ENCODE data around the gene BTBD18. TPM values are rescaled to one million over a fixed set of nuclear protein-coding genes. Genes with fewer than 3 reads are reported as not detected.

Gene BTBD18
- total and polyA plus RNA-seq, 2 of the 13 experiments (the other 11 are each of a cell fraction or from before 2014, with no cell fraction given): not detected

DNA sequence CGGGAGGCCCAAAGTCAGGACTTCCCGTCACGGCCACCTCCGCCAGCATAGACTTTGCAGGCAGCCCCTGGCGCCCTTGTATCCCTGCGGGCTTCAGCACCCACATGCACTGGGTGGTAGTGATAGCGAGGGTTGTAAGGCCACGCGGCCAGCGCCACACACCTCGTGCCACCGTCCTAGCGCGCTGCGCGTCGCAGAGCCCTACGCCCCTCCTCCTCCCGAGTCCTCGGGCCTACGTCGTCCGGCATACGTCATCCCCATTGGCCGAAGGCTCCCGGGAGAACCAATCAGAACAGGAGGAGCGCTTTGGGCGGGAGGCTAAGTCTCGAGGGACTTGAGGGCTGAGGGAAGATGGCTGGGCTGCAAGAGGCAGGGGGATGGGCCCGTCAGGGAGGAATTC lies 1.3 kb upstream of the BTBD18 start:
- no peaks in the 10 kb centered on the region for H3K79me2 ChIP-seq (ENCODE audit: insufficient read depth, low read length)
- no TSS peak for BruUV-seq (replicated peaks)
- POLR2A ChIA-PET: interaction anchor here (2.9 kb wide), 1 partner anchor 11 kb away, joined by 11 read pairs; the partner anchor contains the start of gene SELENOH
- in situ Hi-C loops (cut with HindIII; ENCODE audit: extremely low pct_ligation_motif_present, low pct_unique_long_range_greater_than_20kb) (no loop called here), intact Hi-C loops (cut with micrococcal nuclease; ENCODE audit: unreplicated experiment) (no loop called here)
- TF ChIP-seq ZNF788 (CRISPR knock-in tag; IDR thresholded peaks at IDR 0.05; ENCODE audit: borderline replicate concordance): no peak
- peak; percentile 11 for TF ChIP-seq AGO2 (optimal IDR thresholded peaks at IDR 0.05; ENCODE audit: low read depth, low read length)
- peaks cover 38% of the 10 kb centered on the region for H3K4me1 ChIP-seq (ENCODE audit: insufficient read depth, low read length)
- no peak overlapping the region for H2AFZ ChIP-seq (ENCODE audit: low read length)
- no peak overlapping the region for H3K27ac ChIP-seq (ENCODE audit: extremely low read length, insufficient read depth, low read length)
- H3K27me3 ChIP-seq (ENCODE audit: control insufficient read depth in 1 of 2, insufficient read depth in 2 of 2, low read length in 2 of 2): no peaks in the 10 kb centered on the region
- no peaks in the 10 kb centered on the region for H4K20me1 ChIP-seq (ENCODE audit: insufficient read depth, low read length)
- H3K9me3 ChIP-seq (ENCODE audit: low read length): no peaks in the 10 kb centered on the region
- no peak overlapping the region for H3K4me3 ChIP-seq (replicated peaks in 1 of 3; ENCODE audit: insufficient read depth in 1 of 3, low read depth in 2 of 3, low read length in 3 of 3)
- ATAC-seq (no peak; the same call in 2 of the 3 replicates), DNase-seq (ENCODE audit: low spot score) (no peak), FAIRE-seq (no peak)
- CTCF ChIA-PET (ENCODE audit: low intra/inter-chr PET ratio, low total read pairs): interaction anchor here (3.1 kb wide), 1 partner anchor 48 kb away, joined by 47 read pairs; no protein-coding TSS in a partner anchor
- no peak overlapping the region for H3K9ac ChIP-seq (ENCODE audit: insufficient read depth, low read depth, low read length)
- WGBS (ENCODE audit: low lambda C conversion rate): over 99% methylated on average over 26 of the region's 30 CpGs
- H3K36me3 ChIP-seq (replicated peaks in 1 of 2; ENCODE audit: control insufficient read depth in 1 of 2, insufficient read depth in 2 of 2, low read length in 2 of 2): no peaks in the 10 kb centered on the region
- no peak overlapping the region for H3K4me2 ChIP-seq (ENCODE audit: low read depth, low read length)

DNA sequence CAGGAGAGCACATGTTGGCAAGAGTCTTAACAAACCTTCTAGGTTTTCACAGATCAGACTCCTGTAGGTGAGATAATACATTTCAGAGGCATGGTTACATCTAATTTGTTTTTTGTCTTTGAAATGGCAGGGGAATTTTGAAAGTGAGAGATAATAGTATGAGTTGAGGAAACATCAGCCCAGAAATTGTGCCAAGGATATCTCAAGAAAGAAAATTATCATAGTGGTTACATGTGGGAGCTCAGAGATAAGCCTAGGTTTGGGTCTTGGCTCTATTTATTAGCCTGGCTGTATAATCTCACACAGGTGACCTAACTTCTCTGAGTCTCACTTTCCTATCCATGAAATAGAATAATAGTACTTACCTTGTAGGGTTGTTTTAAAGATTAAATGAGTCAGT lies 443 bp downstream of the BTBD18 start:
- ATAC-seq: no peak
- H3K9ac ChIP-seq (ENCODE audit: insufficient read depth, low read depth, low read length): no peak overlapping the region
- no peak for FAIRE-seq
- no peak for DNase-seq (ENCODE audit: low spot score)
- H3K4me2 ChIP-seq (ENCODE audit: low read depth, low read length): no peak overlapping the region
- no peaks in the 10 kb centered on the region for H4K20me1 ChIP-seq (ENCODE audit: insufficient read depth, low read length)
- no peaks in the 10 kb centered on the region for H3K36me3 ChIP-seq (replicated peaks in 1 of 2; ENCODE audit: control insufficient read depth in 1 of 2, insufficient read depth in 2 of 2, low read length in 2 of 2)
- intact Hi-C loops (cut with micrococcal nuclease; ENCODE audit: unreplicated experiment) (loop anchor here (1.0 kb wide), 1 partner anchor 49 kb away; no protein-coding TSS in a partner anchor), in situ Hi-C loops (cut with HindIII; ENCODE audit: extremely low pct_ligation_motif_present, low pct_unique_long_range_greater_than_20kb) (no loop called here)
- H3K4me1 ChIP-seq (ENCODE audit: insufficient read depth, low read length): peaks cover 21% of the 10 kb centered on the region
- H3K27me3 ChIP-seq (ENCODE audit: control insufficient read depth in 1 of 2, insufficient read depth in 2 of 2, low read length in 2 of 2): no peaks in the 10 kb centered on the region
- H3K27ac ChIP-seq (ENCODE audit: extremely low read length, insufficient read depth, low read length): no peak overlapping the region
- no peaks in the 10 kb centered on the region for H3K79me2 ChIP-seq (ENCODE audit: insufficient read depth, low read length)
- no peaks in the 10 kb centered on the region for H3K9me3 ChIP-seq (ENCODE audit: low read length)
- H2AFZ ChIP-seq (ENCODE audit: low read length): no peak overlapping the region
- BruUV-seq (replicated peaks): no TSS peak
- H3K4me3 ChIP-seq (replicated peaks in 1 of 3; ENCODE audit: insufficient read depth in 1 of 3, low read depth in 2 of 3, low read length in 3 of 3): no peak overlapping the region
- CTCF ChIA-PET (ENCODE audit: low intra/inter-chr PET ratio, low total read pairs): interaction anchor here (1.5 to 3.1 kb wide), 2 partner anchors 50 to 762 kb away, joined by 5 to 47 read pairs; no protein-coding TSS in a partner anchor
- POLR2A ChIA-PET: interaction anchor here (1.4 to 2.9 kb wide), 4 partner anchors 9 to 49 kb away, joined by 9 to 19 read pairs (median 12); partner anchors contain the start of genes CTNND1 and SELENOH
- TF ChIP-seq NCOA2 (CRISPR knock-in tag; IDR thresholded peaks at IDR 0.05): no peak
- no peak for TF ChIP-seq SRY (CRISPR knock-in tag; IDR thresholded peaks at IDR 0.05)
- no peak for TF ChIP-seq RFXANK (CRISPR knock-in tag; IDR thresholded peaks at IDR 0.05)
- TF ChIP-seq ZNF17 (CRISPR knock-in tag; IDR thresholded peaks at IDR 0.05): no peak
- TF ChIP-seq RBFOX2 (IDR thresholded peaks at IDR 0.05; ENCODE audit: low read depth, low read length): no peak
- TF ChIP-seq ZNF292 (CRISPR knock-in tag; IDR thresholded peaks at IDR 0.05; ENCODE audit: borderline replicate concordance, low read depth): no peak
- TF ChIP-seq, protein P1, sequence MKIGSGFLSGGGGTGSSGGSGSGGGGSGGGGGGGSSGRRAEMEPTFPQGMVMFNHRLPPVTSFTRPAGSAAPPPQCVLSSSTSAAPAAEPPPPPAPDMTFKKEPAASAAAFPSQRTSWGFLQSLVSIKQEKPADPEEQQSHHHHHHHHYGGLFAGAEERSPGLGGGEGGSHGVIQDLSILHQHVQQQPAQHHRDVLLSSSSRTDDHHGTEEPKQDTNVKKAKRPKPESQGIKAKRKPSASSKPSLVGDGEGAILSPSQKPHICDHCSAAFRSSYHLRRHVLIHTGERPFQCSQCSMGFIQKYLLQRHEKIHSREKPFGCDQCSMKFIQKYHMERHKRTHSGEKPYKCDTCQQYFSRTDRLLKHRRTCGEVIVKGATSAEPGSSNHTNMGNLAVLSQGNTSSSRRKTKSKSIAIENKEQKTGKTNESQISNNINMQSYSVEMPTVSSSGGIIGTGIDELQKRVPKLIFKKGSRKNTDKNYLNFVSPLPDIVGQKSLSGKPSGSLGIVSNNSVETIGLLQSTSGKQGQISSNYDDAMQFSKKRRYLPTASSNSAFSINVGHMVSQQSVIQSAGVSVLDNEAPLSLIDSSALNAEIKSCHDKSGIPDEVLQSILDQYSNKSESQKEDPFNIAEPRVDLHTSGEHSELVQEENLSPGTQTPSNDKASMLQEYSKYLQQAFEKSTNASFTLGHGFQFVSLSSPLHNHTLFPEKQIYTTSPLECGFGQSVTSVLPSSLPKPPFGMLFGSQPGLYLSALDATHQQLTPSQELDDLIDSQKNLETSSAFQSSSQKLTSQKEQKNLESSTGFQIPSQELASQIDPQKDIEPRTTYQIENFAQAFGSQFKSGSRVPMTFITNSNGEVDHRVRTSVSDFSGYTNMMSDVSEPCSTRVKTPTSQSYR (CRISPR knock-in tag; IDR thresholded peaks at IDR 0.05; ENCODE audit: borderline replicate concordance): no peak
- TF ChIP-seq, protein P2, sequence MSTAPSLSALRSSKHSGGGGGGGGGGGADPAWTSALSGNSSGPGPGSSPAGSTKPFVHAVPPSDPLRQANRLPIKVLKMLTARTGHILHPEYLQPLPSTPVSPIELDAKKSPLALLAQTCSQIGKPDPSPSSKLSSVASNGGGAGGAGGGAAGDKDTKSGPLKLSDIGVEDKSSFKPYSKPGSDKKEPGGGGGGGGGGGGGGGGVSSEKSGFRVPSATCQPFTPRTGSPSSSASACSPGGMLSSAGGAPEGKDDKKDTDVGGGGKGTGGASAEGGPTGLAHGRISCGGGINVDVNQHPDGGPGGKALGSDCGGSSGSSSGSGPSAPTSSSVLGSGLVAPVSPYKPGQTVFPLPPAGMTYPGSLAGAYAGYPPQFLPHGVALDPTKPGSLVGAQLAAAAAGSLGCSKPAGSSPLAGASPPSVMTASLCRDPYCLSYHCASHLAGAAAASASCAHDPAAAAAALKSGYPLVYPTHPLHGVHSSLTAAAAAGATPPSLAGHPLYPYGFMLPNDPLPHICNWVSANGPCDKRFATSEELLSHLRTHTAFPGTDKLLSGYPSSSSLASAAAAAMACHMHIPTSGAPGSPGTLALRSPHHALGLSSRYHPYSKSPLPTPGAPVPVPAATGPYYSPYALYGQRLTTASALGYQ (CRISPR knock-in tag; IDR thresholded peaks at IDR 0.05): no peak
- TF ChIP-seq ARNTL (CRISPR knock-in tag; IDR thresholded peaks at IDR 0.05): no peak
- TF ChIP-seq, protein P3, sequence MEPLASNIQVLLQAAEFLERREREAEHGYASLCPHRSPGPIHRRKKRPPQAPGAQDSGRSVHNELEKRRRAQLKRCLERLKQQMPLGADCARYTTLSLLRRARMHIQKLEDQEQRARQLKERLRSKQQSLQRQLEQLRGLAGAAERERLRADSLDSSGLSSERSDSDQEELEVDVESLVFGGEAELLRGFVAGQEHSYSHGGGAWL (CRISPR knock-in tag; IDR thresholded peaks at IDR 0.05): no peak
- no peak for TF ChIP-seq ZNF839 (CRISPR knock-in tag; IDR thresholded peaks at IDR 0.05; ENCODE audit: borderline replicate concordance)
- TF ChIP-seq CBX1 (IDR thresholded peaks at IDR 0.05; ENCODE audit: low read depth): no peak
- no peak for TF ChIP-seq ZC3H13 (CRISPR knock-in tag; IDR thresholded peaks at IDR 0.05)

All from HepG2 (cell line).